Peyer's patch (tissue), 4 donors: ENCODE measurements around the gene PPFIA3. TPM values are rescaled to one million over a fixed set of nuclear protein-coding genes. Genes with fewer than 3 reads are reported as not detected.
"Not testable (repeated sequence)": the region's sequence is repeated elsewhere in the genome, so short reads cannot be mapped to it uniquely, and the experiment has no call there.

Source experiments
- DNase-seq, 3 donors: peaks; one replicate each; pipeline ENCODE4 v3.0.0-alpha.2; 2017 to 2019
- H3K27ac ChIP-seq, 4 donors: fragments of 200-600 bp; sonication (generic); one replicate each; pipeline ENCODE4 v1.5.1; 2016 to 2019
- H3K27me3 ChIP-seq, 2 donors: fragments of 200-600 bp; sonication (generic); one replicate each; pipeline ENCODE4 v1.5.1; 2019
- H3K36me3 ChIP-seq, 3 donors: fragments of 200-600 bp; sonication (generic); one replicate each; pipeline ENCODE4 v1.5.1; 2016 to 2019
- H3K4me1 ChIP-seq, 4 donors: fragments of 200-600 bp; sonication (generic); one replicate each; pipeline ENCODE4 v1.5.1; 2016 to 2019
- H3K4me3 ChIP-seq, 4 donors: fragments of 200-600 bp; sonication (generic); 1 replicate in 3 of 4; 2 replicates in 1 of 4; pipeline ENCODE4 v1.5.1; 2016 to 2019; ENCODE audit warnings: mild to moderate bottlenecking in 1 of 4
- H3K9me3 ChIP-seq, 4 donors: fragments of 200-600 bp; sonication (generic); one replicate each; pipeline ENCODE4 v1.5.1; 2016 to 2019; ENCODE audit warnings: mild to moderate bottlenecking in 1 of 4
- CTCF ChIP-seq, 6 experiments: fragments of 450-650 bp in 4 of 6; fragments of 200-600 bp in 2 of 6; sonication (generic) in 1 of 6; IDR thresholded peaks; one replicate each; pipeline ENCODE4 v1.5.1; 2017 to 2019; ENCODE audit warnings: antibody characterized with exemption in 6 of 6, mild to moderate bottlenecking in 3 of 6, moderate library complexity in 1 of 6
- POLR2A ChIP-seq, 2 donors: fragments of 450-650 bp; IDR thresholded peaks; one replicate each; pipeline ENCODE4 v1.5.1; 2017; ENCODE audit warnings: antibody characterized with exemption in 2 of 2, mild to moderate bottlenecking in 2 of 2, moderate library complexity in 2 of 2
- total RNA-seq, 4 donors: library from RNA; depleted of rRNA; stranded (reverse); fragments of >200 nt; gene quantifications; one replicate each; pipeline ENCODE4 v1.1.0, GENCODE V29; 2016

Gene PPFIA3
- total RNA-seq: 10 to 100 TPM; 12.7 to 24.8 (median 16.4) TPM

- Histone ChIP-seq H3K4me1 (peaks cover 2 to 29% (median 15%) of the 10 kb centered on the region in 4 donors), H3K36me3 (no peaks in the 10 kb centered on the region), H3K9me3 (no peaks in the 10 kb centered on the region), H3K4me3 (peak within 1 kb of the TSS; percentile 56 to 84 (median 64)), H3K27ac (peak within 1 kb of the TSS; percentile 95 to 100 (median 96)), H3K27me3 (no peaks in the 10 kb centered on the region)
- TF ChIP-seq POLR2A (IDR thresholded peaks at IDR 0.05) (no peak), CTCF (IDR thresholded peaks at IDR 0.05) (no peak)
- DNase-seq: peak in 2 of 3 donors; percentile 70 to 71
These were observed at the start of gene PPFIA3 for GRCh38 chr19:49119411-49120324. Gene PPFIA3, plus strand, starts transcription at chr19:49119544. Its CDS starts 8,330 bp downstream, at chr19:49127874.

DNA sequence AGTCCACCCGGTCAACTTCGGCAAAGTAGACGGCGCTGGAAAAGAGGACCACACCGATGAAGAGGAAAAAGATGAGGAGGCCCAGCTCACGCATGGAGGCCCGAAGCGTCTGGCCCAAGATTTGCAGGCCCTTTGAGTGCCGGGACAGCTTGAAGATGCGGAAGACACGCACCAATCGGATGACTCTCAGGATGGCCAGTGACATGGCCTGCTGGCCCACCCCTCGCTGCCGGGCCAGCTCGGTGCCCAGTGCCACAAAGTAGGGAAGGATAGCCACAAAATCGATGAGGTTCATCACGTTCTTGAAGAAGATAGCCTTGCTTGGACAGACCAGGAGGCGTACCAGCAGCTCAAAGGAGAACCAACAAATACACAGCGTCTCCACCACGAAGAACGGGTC lies 48.9 kb upstream of the PPFIA3 start:
- Histone ChIP-seq H3K9me3 (no peaks in the 10 kb centered on the region), H3K27ac (no peak overlapping the region), H3K4me1 (peaks cover 0 to 4% (median 0%) of the 10 kb centered on the region in 4 donors), H3K36me3 (no peaks in the 10 kb centered on the region), H3K27me3 (peaks cover 0 to 26% of the 10 kb centered on the region in 2 donors), H3K4me3 (no peak overlapping the region)
- TF ChIP-seq CTCF (IDR thresholded peaks at IDR 0.05): no peak
- no peak for TF ChIP-seq POLR2A (IDR thresholded peaks at IDR 0.05)
- DNase-seq: no peak

DNA sequence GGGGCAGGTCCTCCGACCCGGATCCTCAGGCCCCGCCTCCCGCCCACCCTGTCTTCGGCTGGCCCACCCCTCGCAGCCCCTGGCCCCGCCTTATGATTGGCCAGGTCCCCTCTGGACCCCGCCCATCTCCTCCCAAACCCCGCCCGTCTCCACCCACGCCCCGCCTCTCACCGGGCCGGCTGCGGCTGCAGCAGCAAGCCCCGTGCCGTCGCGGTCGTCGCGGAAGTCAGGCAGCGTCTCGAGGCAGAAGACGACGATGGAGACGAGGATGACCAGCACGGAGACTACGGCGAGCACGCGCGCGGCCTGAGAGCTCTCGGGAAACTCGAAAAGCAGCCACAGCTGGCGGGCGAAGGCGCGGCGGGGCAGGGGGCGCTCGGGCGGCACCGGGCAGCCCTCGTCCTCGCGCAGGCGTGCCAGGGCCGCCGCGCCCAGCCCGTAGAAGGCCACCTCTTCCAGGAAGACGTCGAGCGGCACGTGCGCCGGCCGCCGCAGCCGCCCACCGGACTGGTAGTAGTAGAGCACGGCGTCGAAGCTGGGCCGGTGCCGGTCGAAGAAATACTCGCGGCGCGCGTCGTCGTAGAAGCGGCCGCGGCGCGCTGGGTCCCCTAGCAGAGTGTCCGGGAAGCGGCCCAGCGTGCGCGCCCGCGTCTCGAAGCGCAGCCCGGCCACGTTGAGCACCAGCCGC lies 47.3 kb upstream of the PPFIA3 start:
- peaks cover 0 to 26% of the 10 kb centered on the region in 2 donors for H3K27me3 ChIP-seq
- H3K9me3 ChIP-seq: no peaks in the 10 kb centered on the region
- DNase-seq: no peak
- peaks cover 0 to 4% (median 0%) of the 10 kb centered on the region in 4 donors for H3K4me1 ChIP-seq
- no peak for TF ChIP-seq CTCF (IDR thresholded peaks at IDR 0.05)
- no peak for TF ChIP-seq POLR2A (IDR thresholded peaks at IDR 0.05)
- H3K27ac ChIP-seq: no peak overlapping the region
- peak overlapping the region in 1 of 4 donors; percentile 23 for H3K4me3 ChIP-seq
- no peaks in the 10 kb centered on the region for H3K36me3 ChIP-seq

DNA sequence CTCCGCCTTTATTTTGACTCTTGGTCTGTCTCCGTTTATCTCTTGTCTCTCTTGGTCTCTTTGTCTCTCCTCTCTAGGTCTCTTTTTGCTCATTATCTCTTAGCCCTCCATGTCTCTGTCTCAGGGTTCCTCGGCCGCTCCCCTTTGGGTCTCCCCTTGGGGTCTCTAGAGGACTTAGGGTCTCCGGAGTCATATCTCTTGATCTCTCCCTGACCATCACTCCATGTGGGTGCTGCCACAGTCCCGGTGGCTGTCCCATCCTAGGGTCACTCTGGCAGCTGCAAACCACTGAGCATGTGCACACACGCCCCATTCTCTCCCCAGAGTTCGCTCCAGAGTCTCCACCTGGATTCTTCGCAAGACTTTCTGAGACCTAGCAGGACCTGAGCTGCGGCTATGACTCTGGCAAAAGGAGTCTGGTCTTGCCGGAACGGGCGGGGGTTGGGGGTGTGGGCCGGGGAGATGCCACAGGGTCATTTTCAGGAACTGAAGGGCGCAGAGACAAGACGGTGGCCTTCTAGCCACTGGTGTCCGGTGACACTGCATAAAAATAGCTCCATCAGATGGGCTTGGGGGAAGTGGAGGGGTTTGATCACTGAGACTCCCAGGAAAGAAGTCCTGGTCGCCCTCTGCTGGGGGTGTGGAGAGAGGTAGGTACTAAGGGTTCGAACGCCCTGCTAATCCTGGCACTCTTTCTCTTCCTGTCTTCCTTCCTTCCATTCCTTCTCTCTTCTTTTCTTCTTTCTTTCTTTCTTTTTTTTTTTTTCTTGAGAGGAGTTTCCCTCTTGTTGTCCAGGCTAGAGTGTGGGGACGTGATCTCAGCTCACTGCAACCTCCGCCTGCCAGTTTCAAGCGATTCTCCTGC lies 45.6 kb upstream of the PPFIA3 start:
- no peak overlapping the region for H3K27ac ChIP-seq
- no peaks in the 10 kb centered on the region for H3K36me3 ChIP-seq
- TF ChIP-seq POLR2A (IDR thresholded peaks at IDR 0.05): no peak
- no peak for TF ChIP-seq CTCF (IDR thresholded peaks at IDR 0.05)
- peaks cover 0 to 4% (median 0%) of the 10 kb centered on the region in 4 donors for H3K4me1 ChIP-seq
- peaks cover 0 to 21% of the 10 kb centered on the region in 2 donors for H3K27me3 ChIP-seq
- DNase-seq: no peak
- no peaks in the 10 kb centered on the region for H3K9me3 ChIP-seq
- no peak overlapping the region for H3K4me3 ChIP-seq

- H3K27ac ChIP-seq, H3K9me3 ChIP-seq, H3K4me1 ChIP-seq, H3K4me3 ChIP-seq, H3K36me3 ChIP-seq: not testable (repeated sequence)
- peaks cover 0 to 21% of the 10 kb centered on the region in 2 donors for H3K27me3 ChIP-seq
- TF ChIP-seq CTCF (IDR thresholded peaks at IDR 0.05): peak; percentile 26 to 86 (median 72)
- peak; percentile 35 to 86 (median 75) for DNase-seq
These were observed 44.5 kb upstream of the PPFIA3 start for GRCh38 chr19:49074869-49075268.
